ENCODE results near the gene FBXO41.
"Not testable (repeated sequence)": the region's sequence is repeated elsewhere in the genome, so short reads cannot be mapped to it uniquely, and the experiment has no call there.

FBXO41 gene

GRCh38 chr2:73262691-73263429, 21.4 kb downstream of the FBXO41 start:
- DNase-seq (ENCODE audit: low spot score): not testable (repeated sequence)

GRCh38 chr2:73262108-73262651, 22.1 kb downstream of the FBXO41 start:
- DNase-seq (ENCODE audit: low spot score): no peak

DNA sequence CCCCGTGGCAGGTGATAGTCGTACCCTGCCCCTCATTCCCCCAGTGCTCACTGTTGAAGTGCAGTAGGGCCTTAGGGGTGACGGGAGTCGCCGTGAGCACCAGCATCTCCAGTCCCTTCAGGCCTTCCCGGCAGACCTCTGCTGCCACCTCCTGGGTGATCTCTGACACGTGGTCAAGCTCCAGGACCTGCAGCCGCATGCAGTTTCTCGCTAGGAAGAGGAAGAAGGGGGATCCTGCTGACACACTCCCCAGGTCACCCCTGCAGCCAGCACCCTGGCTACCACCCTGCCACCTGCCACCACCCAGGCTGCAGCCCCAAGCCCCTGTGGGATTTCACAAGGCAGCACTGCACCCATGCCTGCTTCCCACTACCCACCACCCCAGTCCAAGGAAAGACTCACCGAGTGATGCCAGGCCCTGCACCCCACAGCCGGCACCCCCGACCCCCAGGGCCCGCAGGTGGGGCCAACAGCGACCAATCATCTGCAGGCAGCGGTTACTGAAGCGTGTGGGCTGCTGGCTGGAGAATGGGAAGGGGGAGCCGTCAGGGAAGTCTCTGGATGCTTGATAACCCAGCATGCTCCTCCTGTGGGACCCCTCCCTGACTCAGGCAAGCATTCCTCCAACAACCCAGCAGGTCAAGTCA, 23.8 kb downstream of the FBXO41 start:
- DNase-seq (ENCODE audit: low spot score): peak; percentile 89

GRCh38 chr2:73259704-73260337, 24.5 kb downstream of the FBXO41 start:
- DNase-seq (ENCODE audit: low spot score): no peak

DNA sequence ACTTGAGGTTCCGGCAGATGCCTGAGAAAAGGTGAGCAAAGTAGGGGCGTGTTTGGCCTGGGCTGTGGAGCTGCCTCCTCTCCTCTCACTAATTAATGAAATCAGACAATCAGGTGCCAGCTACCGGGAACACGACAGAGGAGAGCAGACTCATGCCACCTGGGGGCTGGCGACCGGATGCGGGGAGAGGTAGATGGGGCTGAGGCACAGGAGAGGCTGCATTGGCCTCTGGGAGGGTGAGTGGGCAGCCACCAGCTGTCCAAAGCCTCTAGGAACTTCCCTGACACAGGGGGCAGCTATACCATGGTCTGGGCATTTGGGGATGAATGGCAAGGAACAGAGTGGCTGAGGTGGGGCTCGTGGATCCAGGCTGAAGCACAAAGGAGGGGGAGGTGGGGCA, 25.0 kb downstream of the FBXO41 start:
- DNase-seq (ENCODE audit: low spot score): no peak

GRCh38 chr2:73258913-73259215, 25.4 kb downstream of the FBXO41 start:
- no peak for DNase-seq (ENCODE audit: low spot score)

- DNase-seq (ENCODE audit: low spot score): no peak
Measured at GRCh38 chr2:73258186-73258912, 25.9 kb downstream of the FBXO41 start.

DNA sequence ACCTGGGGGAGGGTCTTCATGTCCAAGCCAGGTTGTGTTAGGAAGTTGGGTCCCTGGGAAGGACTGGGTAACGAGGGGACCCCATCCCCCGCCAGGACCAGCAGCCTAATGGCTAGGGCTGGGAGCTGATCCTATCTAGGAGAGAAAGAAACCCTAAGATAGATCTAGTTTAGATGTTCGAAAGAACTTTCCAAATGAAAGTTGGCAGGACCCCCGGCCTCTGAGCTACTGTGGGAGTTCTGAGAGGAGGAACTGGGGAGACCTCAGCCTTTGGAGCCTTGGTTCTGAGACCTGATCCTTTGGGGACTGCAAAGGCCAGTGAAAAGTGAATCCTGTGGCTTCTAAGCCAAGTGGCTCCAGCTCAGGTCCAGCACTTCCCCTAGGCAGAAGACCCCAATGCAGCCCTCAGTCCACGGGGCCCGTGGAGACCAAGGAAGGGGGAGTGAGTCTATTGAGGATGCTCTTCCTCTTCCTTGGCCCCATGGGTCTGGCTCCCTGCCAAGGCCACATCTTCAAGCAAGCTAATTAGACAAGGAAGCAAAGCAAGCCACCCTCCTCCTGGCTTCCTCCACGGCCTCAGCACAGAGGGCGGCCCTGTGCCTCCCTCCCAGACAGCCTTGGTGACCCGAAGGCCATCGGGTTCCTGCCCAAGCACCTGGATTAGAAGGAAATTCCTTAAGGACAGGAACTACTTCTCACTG, 26.7 kb downstream of the FBXO41 start:
- no peak for DNase-seq (ENCODE audit: low spot score)

DNA sequence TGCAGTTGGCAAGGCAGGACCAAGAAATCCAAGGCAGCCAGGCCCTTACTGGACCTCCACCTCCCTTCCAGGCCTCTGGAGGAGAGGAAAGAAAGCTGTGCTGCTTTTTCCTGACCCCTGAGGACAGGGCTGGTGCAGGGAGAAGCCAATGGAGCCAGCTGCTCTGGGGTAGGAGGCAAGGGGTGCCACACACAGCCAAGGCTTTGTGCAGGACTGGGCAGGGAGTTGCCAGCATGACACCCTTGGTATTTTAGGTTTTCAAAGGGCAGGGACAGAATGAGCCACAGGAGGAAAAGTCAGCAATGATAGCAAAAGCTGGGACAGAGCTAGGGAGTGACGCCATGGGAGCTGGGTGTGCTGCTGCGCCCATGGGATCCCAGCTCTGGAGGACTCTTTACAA, 27.3 kb downstream of the FBXO41 start:
- DNase-seq (ENCODE audit: low spot score): no peak

- no peak for DNase-seq (ENCODE audit: low spot score)
Measured at GRCh38 chr2:73256618-73256922, 27.7 kb downstream of the FBXO41 start.

DNA sequence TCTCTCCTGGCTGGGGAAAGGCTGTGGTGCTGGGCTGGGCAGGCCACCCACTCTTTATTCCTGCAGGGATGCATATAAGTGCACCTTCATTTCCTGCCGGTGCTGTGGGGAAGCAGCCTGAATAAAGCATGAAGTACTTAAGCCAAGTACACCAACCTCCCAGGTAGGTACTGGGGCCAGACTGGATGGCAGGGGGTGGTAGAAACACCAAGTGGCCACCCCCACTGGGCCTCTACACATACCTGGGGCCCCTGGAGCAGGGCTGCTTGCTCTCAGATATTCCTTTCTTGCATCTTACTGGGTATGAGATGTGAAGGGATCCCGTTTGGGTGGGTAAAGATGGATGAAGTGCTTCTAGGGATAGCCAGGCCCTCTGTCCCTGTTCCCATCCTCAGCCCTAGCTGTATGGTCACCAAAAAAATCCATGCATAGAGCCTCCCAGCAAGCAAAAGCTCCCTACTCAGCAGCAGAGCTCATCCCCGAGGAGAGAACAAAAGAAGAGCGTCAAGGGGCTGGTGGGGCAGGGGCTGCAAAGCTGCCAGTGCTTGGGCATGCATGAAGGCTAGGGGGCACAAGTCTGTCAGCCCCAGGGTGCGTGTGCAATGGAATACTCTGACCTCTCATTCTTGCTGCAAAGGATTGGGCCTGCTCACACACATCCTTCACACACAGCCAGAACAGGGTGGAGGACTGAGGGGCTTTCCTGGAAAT, 28.2 kb downstream of the FBXO41 start:
- DNase-seq (ENCODE audit: low spot score): no peak

GRCh38 chr2:73255007-73255644, 29.2 kb downstream of the FBXO41 start:
- no peak for DNase-seq (ENCODE audit: low spot score)

GRCh38 chr2:73254343-73255006, 29.8 kb downstream of the FBXO41 start:
- no peak for DNase-seq (ENCODE audit: low spot score)

DNA sequence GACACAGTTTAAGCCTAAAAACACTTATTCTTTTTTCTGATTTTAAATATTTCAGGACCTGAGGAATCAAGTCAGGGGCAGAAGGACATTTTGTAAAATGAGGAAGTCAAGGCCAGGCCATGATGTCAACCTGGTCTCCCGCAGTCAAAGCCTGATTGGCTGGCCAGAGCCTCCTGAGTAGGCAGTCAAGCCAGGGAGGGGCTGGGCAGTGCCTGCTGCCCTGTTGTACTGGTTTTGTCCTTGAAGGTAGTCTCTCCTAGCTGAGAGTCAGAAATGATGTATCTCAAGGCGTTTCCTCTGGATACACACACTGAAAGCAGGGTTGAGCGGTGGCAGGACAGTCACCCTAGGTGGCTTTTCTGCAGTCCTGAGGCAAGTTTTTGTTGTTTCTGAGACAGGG, 30.4 kb downstream of the FBXO41 start:
- DNase-seq (ENCODE audit: low spot score): no peak

GRCh38 chr2:73253400-73253799, 30.9 kb downstream of the FBXO41 start:
- DNase-seq (ENCODE audit: low spot score): no peak

- no peak for DNase-seq (ENCODE audit: low spot score)
Measured at GRCh38 chr2:73252238-73253027, 31.8 kb downstream of the FBXO41 start.

- DNase-seq (ENCODE audit: low spot score): no peak
Measured at GRCh38 chr2:73250872-73251846, 33.1 kb downstream of the FBXO41 start.

DNA sequence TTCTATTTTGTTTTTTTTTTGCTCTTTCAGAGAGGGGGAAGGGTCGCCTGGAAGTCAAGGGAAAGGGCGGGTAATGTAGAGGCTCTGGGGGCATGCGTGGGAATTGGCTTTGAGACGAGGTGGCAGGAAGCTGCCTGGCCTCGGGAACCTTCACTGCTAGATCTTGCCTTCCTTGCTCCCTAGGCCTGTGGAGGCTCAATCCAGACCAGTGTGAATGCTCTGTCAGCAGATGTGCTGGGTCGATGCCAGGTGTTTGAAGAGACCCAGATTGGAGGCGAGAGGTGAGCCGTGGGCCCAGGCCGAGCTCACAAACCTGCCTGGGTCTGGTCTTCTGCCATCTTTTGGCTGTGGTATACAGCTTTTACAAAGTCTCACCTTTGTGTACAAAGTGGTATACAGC, 34.6 kb downstream of the FBXO41 start:
- no peak for DNase-seq (ENCODE audit: low spot score)

All from AG20443 (cell line).